HG03159 (cell line): ENCODE results near the gene XPNPEP1.

Source experiments
- ATAC-seq: cut with Tn5 transposase; IDR thresholded peaks from one replicate; pipeline ENCODE4 v1.9.1; 2021; ENCODE audit warnings: mild to moderate bottlenecking, moderate library complexity; ENCODE audit not compliant: unreplicated experiment

XPNPEP1 gene

GRCh38 chr10:109895095-109895818, 28.1 kb downstream of the XPNPEP1 start:
- ATAC-seq: no peak

GRCh38 chr10:109894516-109894915, 28.8 kb downstream of the XPNPEP1 start:
- ATAC-seq: no peak

- ATAC-seq: no peak
These were observed 29.9 kb downstream of the XPNPEP1 start for GRCh38 chr10:109893386-109893785.

GRCh38 chr10:109892931-109893330, 30.4 kb downstream of the XPNPEP1 start:
- no peak for ATAC-seq

- no peak for ATAC-seq
These were observed 31.2 kb downstream of the XPNPEP1 start for GRCh38 chr10:109892117-109892516.

- ATAC-seq: no peak
These were observed 32.2 kb downstream of the XPNPEP1 start for GRCh38 chr10:109891105-109891504.

GRCh38 chr10:109889867-109890266, 33.4 kb downstream of the XPNPEP1 start:
- no peak for ATAC-seq

GRCh38 chr10:109887776-109888175, 35.5 kb downstream of the XPNPEP1 start:
- no peak for ATAC-seq

- no peak for ATAC-seq
These were observed 36.1 kb downstream of the XPNPEP1 start for GRCh38 chr10:109887243-109887642.

- no peak for ATAC-seq
These were observed 36.5 kb downstream of the XPNPEP1 start for GRCh38 chr10:109886781-109887140.

- ATAC-seq: no peak
These were observed 37.1 kb downstream of the XPNPEP1 start for GRCh38 chr10:109886037-109886780.

GRCh38 chr10:109883859-109884771, 39.2 kb downstream of the XPNPEP1 start:
- ATAC-seq: peak; percentile 61

- ATAC-seq: no peak
These were observed 40.9 kb downstream of the XPNPEP1 start for GRCh38 chr10:109882251-109883057.

GRCh38 chr10:109881769-109882057, 41.6 kb downstream of the XPNPEP1 start:
- no peak for ATAC-seq

GRCh38 chr10:109880886-109881768, 42.2 kb downstream of the XPNPEP1 start:
- ATAC-seq: peak; percentile 59

GRCh38 chr10:109877546-109877945, 45.8 kb downstream of the XPNPEP1 start:
- ATAC-seq: no peak

GRCh38 chr10:109875828-109876821, 47.2 kb downstream of the XPNPEP1 start:
- no peak for ATAC-seq

GRCh38 chr10:109875151-109875568, 48.2 kb downstream of the XPNPEP1 start:
- ATAC-seq: no peak

GRCh38 chr10:109871476-109871875, 51.8 kb downstream of the XPNPEP1 start:
- no peak for ATAC-seq
